Left lobe of liver (tissue), 2 donors: ENCODE data around the gene TOP2B. TPM values are rescaled to one million over a fixed set of nuclear protein-coding genes. Genes with fewer than 3 reads are reported as not detected.

Experiments used
- ATAC-seq: fragments of 200-7000 bp; cut with Tn5 transposase; one replicate; pipeline ENCODE4 v1.9.1; 2020; ENCODE audit warnings: mild to moderate bottlenecking, moderate library complexity
- DNase-seq: peaks from one replicate; pipeline ENCODE4 v3.0.0-alpha.2; 2020; ENCODE audit warnings: low spot score
- total RNA-seq: library from RNA; stranded (reverse); gene quantifications from one replicate; pipeline ENCODE4 v1.2.1, GENCODE V29; 2021
- donor health status: DM: no; HTN: no; CAD: no; lungs with moderate emphysema.
- donor health status: DM: no; HTN: yes; CAD: no.

Gene TOP2B
- total RNA-seq, 1 donor from 2014 or later = 24.5 TPM

GRCh38 chr3:25631989-25632388 lies 32.7 kb downstream of the TOP2B start:
- ATAC-seq (peak; percentile 44), DNase-seq (no peak)

- ATAC-seq = no peak
- no peak for DNase-seq
Observed at GRCh38 chr3:25621087-25621486, 43.6 kb downstream of the TOP2B start.

- DNase-seq (no peak), ATAC-seq (peak; percentile 89)
Observed at GRCh38 chr3:25620493-25620892, 44.2 kb downstream of the TOP2B start.

DNA sequence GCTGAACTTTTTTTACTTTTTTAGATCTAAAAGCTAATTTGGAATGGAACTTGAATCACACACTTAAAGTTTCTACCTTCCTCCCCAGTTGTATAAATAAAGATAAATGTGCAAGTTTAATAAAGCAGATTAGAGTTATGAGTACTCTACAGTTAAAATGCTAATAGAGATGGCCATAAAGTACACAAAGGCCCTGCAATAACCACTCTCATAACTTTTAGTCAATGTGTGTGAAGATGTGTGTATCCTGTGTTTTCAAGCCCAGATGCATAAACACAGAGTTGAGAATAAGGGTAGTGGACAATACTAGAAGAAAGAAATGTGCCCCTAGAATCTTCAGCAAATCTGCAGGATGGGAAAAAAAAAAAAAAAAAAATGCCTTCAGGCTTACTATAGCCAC lies 45.3 kb downstream of the TOP2B start:
- ATAC-seq = no peak

DNA sequence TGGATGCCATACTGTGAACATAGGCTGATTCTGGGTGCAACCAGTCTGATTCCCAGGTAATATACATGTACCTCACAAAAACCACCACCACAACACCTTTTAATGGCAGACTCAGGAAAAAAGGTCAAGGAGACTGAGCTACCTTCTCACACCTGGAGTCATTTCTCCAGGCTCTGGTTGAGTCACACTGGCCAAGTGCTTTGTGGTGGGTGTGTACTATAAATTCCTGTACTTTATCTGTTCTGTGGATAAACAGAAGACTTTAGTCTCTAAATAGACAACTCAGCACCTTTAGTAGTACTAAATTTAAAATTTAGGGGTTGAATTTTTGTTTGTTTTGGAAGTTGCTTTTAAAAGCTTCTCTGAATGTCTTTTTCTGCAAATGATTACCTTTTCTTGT lies 46.7 kb downstream of the TOP2B start:
- peak; percentile 69 for ATAC-seq
- no peak for DNase-seq

More for the DNA sequence above, 45.3 kb downstream of the TOP2B start:
- DNase-seq = no peak

DNA sequence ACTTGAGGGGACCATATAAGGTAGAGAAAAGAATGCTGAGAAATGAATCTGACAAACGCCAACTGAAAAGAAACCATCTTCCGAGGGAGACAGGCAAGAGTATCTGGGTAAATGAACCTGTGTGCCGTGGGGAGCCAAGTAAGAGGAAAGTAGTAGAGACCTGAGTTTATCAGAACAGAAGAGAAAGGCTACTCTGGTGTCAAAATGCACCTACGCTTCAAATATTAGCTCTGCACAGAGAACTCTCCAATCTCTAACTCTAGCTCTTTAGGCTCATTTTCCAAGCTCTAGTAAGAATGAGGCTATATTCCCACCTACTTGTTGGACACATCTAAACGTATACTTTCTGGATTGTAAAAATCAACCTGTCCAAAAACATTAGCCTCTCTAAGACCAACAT lies 53.5 kb downstream of the TOP2B start:
- no peak for DNase-seq

GRCh38 chr3:25610779-25611178 lies 53.9 kb downstream of the TOP2B start:
- DNase-seq (no peak), ATAC-seq (peak; percentile 94)

More for the DNA sequence above, 53.5 kb downstream of the TOP2B start:
- ATAC-seq = peak; percentile 71

- DNase-seq (no peak), ATAC-seq (no peak)
Observed at GRCh38 chr3:25610167-25610566, 54.5 kb downstream of the TOP2B start.

- DNase-seq = no peak
- peak; percentile 45 for ATAC-seq
Observed at GRCh38 chr3:25604107-25604805, 60.5 kb downstream of the TOP2B start.

GRCh38 chr3:25603703-25604102 lies 61.0 kb downstream of the TOP2B start:
- ATAC-seq (peak; percentile 98), DNase-seq (peak; percentile 54)

- DNase-seq (no peak), ATAC-seq (no peak)
Observed at GRCh38 chr3:25597535-25598101, 67.1 kb downstream of the TOP2B start.

GRCh38 chr3:25594007-25594502 lies 70.7 kb downstream of the TOP2B start:
- ATAC-seq = peak; percentile 72
- no peak for DNase-seq

DNA sequence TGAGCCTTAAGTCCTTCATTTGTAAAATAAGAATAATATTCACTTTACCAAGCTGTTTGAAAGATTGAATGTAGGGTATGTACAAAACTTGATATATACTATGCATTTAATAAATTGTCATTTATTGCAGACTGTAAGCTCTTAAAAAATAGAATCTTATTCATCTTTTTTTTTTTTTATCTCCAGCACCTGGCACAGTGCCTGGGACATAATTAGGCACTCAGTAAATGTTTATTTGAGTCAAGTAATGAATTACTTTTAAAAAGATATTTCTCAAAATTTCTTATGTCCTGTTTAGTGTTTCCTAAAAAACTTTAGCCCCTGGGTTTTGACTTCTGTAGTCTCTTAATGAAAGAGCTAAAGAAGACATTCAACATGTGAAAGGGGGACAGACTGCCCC lies 71.7 kb downstream of the TOP2B start:
- DNase-seq (no peak), ATAC-seq (no peak)

DNA sequence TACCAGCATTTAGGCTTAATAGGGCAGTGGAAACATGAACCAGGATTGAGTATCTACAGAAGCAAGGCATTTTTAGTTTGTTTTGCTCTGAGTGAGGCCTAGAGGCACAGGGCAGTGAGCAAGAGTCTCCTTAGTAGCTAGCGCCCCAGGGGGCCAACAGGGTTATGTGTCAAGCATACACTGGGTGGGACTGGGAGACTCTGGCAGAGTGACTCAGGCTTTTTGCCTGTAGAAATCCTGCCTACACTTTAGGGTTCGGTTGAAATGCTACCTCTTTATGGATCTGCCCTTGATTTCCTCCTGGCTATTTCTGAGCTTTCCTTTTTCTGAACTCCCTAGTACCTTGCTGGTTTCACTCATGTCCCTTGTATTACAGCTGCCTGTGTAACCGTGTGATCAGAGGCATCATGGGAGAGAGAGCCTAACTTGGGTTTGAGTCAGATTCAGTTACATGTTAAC lies 72.2 kb downstream of the TOP2B start:
- ATAC-seq = peak; percentile 76
- no peak for DNase-seq

- DNase-seq (no peak), ATAC-seq (no peak)
Observed at GRCh38 chr3:25589783-25590258, 74.9 kb downstream of the TOP2B start.

GRCh38 chr3:25589104-25589782 lies 75.5 kb downstream of the TOP2B start:
- ATAC-seq = no peak

DNA sequence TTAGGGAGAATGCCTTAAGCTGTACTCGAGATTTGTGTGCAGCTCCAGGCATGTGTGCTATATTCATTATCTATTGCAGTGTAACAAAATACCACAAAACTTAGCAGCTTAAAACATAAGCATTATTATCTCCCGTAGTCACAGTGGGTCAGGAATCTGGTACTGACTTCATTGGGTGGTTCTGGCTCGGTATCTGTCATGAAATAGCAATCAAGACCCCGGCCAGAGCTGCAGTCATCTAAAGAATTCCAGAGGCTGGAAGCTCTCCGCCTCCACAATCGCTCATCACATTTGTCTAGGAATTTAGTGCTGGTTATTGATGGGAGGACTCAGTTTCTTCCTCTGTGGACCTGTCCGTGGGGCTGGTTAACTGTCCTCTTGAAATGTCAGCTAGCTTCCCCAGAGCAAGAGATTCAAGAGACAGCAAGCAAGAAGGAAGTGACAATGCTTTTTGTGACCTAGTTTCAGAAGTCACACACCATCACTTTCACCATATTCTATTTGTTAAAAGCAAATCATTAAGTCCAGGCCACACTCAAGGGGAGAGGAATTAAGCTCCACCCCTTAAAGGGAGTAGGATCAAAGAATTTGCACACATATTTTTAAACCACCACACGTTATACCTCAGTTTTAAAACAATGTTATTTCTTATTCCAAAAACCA lies 76.1 kb downstream of the TOP2B start:
- DNase-seq = no peak
- no peak for ATAC-seq

More at GRCh38 chr3:25589104-25589782, 75.5 kb downstream of the TOP2B start:
- DNase-seq = no peak

- ATAC-seq (no peak), DNase-seq (no peak)
Observed at GRCh38 chr3:25587975-25588374, 76.7 kb downstream of the TOP2B start.

DNA sequence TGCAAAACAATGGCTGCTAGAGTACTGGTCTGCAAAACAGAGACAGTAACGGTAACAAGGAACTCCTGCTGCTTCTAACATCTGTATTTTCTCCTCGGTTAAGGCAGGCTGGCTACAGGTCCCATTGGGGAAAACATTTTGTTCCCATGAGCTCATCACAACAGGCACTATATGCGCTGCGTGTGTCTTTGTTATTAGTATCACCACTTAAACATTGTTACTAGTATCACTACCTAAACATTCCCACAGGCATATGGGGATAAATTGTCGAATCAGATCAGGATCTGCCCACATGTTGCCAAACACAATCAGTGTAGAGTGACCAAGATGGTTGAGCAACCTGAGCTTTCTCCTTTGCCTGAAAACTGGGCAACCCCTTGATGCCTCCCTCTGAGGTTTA lies 77.2 kb downstream of the TOP2B start:
- DNase-seq (no peak), ATAC-seq (no peak)

DNA sequence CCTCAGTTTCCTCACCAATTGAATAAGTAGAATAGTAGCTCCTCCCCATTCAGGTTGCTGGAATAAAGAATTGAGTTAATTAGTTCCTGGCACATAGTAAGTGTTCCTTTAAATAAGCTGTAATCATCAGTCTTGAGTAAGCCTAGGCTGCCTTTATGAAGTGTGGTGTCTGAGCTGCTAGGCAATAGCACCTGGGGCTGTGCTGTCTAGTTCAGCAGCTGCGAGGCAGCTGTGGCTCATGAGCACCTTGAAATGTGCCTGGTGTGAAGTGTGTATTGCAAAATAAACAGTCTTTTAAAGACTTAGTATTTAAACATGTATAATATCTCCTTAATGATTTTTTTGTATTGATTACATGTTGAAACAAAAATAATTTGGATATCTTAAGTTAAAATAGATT lies 77.6 kb downstream of the TOP2B start:
- DNase-seq (no peak), ATAC-seq (no peak)

GRCh38 chr3:25586553-25586952 lies 78.2 kb downstream of the TOP2B start:
- ATAC-seq = no peak
- no peak for DNase-seq
